ENCODE measurements around the gene FH. TPM values are rescaled to one million over a fixed set of nuclear protein-coding genes. Genes with fewer than 3 reads are reported as not detected.

Gene FH
- total RNA-seq, 1 experiment from 2014 or later = 104 TPM

GRCh38 chr1:241459186-241459802, 60.3 kb downstream of the FH start:
- no peak for DNase-seq (ENCODE audit: low read depth)

- no peak for DNase-seq (ENCODE audit: low read depth)
Measured at GRCh38 chr1:241457421-241457820, 62.1 kb downstream of the FH start.

- no peak for DNase-seq (ENCODE audit: low read depth)
Measured at GRCh38 chr1:241456743-241457142, 62.8 kb downstream of the FH start.

- no peak for DNase-seq (ENCODE audit: low read depth)
Measured at GRCh38 chr1:241453732-241454131, 65.8 kb downstream of the FH start.

- no peak for DNase-seq (ENCODE audit: low read depth)
Measured at GRCh38 chr1:241451956-241452355, 67.6 kb downstream of the FH start.

Other genes starting within 250 kb of the FH start
- gene RGS7, start 162.6 kb downstream of the FH start, total RNA-seq (2014; rRNA removed; shearing (Covaris generic)) = 0.27 and 0.74 TPM in 2 replicates
- gene KMO, start 12.6 kb upstream of the FH start, total RNA-seq (2014; rRNA removed; shearing (Covaris generic)) = 0.17 and 17.1 TPM in 2 replicates
- gene CHML, start 120.6 kb upstream of the FH start, total RNA-seq (2014; rRNA removed; shearing (Covaris generic)) = 11.8 and 14.6 TPM in 2 replicates
- 44.6 and 48.8 TPM in 2 replicates for gene OPN3, start 120.6 kb upstream of the FH start, total RNA-seq (2014; rRNA removed; shearing (Covaris generic))
- gene WDR64, start 132.5 kb upstream of the FH start, total RNA-seq (2014; rRNA removed; shearing (Covaris generic)) = not detected in 2 replicates

All from Daoy (cell line).